Activated CD8-positive, alpha-beta T cell treated with anti-CD3 and anti-CD28 coated beads, Interleukin-2, amount 10 ng/mL, durations not matched to agents 7 days and 5 days (primary cell): ENCODE measurements around the gene IDS. TPM values are rescaled to one million over a fixed set of nuclear protein-coding genes. Genes with fewer than 3 reads are reported as not detected.

Experiments used
- ATAC-seq: fragments of 150-1000 bp; cut with Tn5 transposase; one replicate; pipeline ENCODE4 v1.10.0; 2021; ENCODE audit warnings: moderate library complexity
- CTCF ChIA-PET: fragments of 350-600 bp; sonication (Branson Sonifier 250); formaldehyde crosslinking; loops from one replicate; lab custom pipeline; 2021; ENCODE audit warnings: antibody characterized with exemption; lab: Charles Lee
- POLR2A ChIA-PET: fragments of 350-600 bp; sonication (Branson Sonifier 250); formaldehyde crosslinking; loops from one replicate; lab custom pipeline; 2021; ENCODE audit warnings: antibody characterized with exemption; lab: Charles Lee
- DNase-seq: peaks from one replicate; pipeline ENCODE4 v3.0.0-alpha.2; 2020
- H3K27ac Mint-ChIP-seq: one replicate; pipeline ENCODE4 v1.8.0; 2021; ENCODE audit warnings: mild to moderate bottlenecking, mixed read lengths
- H3K27me3 Mint-ChIP-seq: one replicate; pipeline ENCODE4 v1.8.0; 2021; ENCODE audit warnings: low read depth, mixed read lengths
- H3K36me3 Mint-ChIP-seq: one replicate; pipeline ENCODE4 v1.8.0; 2021; ENCODE audit warnings: low read depth, mixed read lengths
- H3K4me1 Mint-ChIP-seq: one replicate; pipeline ENCODE4 v1.8.0; 2021; ENCODE audit warnings: low read depth, mixed read lengths
- H3K4me3 Mint-ChIP-seq: one replicate; pipeline ENCODE4 v1.8.0; 2021; ENCODE audit warnings: mild to moderate bottlenecking, mixed read lengths
- H3K9me3 Mint-ChIP-seq: one replicate; pipeline ENCODE4 v1.8.0; 2022; ENCODE audit warnings: mixed read lengths; ENCODE audit not compliant: insufficient read depth
- total RNA-seq, 2 experiments: library from RNA; stranded (reverse); gene quantifications; one replicate each; pipeline ENCODE4 v1.2.3, GENCODE V29; 2021

Gene IDS
- total RNA-seq, 2 experiments from 2014 or later = 47.2 to 50.8 TPM

DNA sequence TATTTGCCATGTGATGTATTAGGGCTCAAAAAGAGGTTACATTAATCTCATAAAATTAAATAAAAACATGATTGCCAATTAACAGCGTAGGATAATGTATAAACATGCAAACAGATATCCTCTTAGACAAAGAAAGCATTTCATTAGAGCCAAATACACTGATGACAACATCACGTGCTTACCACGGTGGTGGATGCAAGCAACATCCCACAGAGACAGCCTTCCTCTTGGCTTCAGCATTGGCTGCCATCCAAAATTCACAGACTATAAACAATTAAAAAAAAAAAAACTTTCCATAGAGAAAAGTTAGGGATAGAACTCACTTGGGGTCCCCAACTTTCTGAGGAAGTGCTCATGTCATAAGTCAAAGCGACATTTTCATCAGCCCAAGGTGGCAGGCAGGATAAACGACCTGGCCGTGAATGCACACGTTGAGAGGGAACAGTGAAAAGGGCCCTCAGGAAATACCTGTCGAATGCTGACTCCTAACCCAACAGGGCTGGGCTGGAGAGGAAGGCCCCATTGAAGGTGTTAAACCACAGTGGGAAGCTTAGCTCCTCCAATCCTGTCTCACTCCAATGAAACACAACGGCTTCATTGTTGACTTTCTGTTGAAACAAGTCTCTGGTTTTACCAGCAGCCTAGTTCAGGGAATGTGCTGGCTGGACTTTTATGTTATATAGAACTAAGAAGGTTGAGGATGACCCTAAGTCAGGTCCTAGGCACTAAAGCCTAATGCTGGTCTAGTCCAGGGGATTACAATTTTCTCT, 48.4 kb downstream of the IDS start:
- H3K4me1 Mint-ChIP-seq = no peaks in the 10 kb centered on the region
- no peak overlapping the region for H3K27ac Mint-ChIP-seq
- no peak for ATAC-seq
- no peak for DNase-seq
- no peaks in the 10 kb centered on the region for H3K9me3 Mint-ChIP-seq
- peaks cover 14% of the 10 kb centered on the region for H3K27me3 Mint-ChIP-seq
- H3K36me3 Mint-ChIP-seq = no peaks in the 10 kb centered on the region
- H3K4me3 Mint-ChIP-seq = no peak overlapping the region
- ChIA-PET POLR2A (no interaction called here), CTCF (no interaction called here)

DNA sequence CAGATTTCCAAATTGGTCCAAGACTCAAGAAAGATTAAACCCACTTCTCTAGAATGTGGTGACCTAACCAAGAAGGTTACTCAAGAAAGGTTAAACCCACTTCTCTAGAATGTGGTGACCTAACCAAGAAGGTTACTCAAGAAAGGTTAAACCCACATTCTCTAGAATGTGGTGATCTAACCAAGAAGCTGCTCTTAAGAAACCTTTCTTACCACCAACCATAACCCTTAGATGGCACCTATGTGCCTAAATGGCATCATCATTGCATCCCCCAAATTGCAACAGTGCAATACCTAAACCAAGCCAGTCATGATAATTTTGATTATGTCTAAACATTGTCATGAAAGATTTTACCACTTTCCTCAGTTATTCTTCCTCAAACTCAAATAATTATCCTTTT, 49.2 kb downstream of the IDS start:
- Mint-ChIP-seq H3K27me3 (peaks cover 12% of the 10 kb centered on the region), H3K9me3 (no peaks in the 10 kb centered on the region), H3K27ac (no peak overlapping the region), H3K4me1 (no peaks in the 10 kb centered on the region), H3K36me3 (no peaks in the 10 kb centered on the region), H3K4me3 (no peak overlapping the region)
- DNase-seq (no peak), ATAC-seq (no peak)
- ChIA-PET CTCF (no interaction called here), POLR2A (no interaction called here)

GRCh38 chrX:149453906-149454822, 50.9 kb downstream of the IDS start:
- no peaks in the 10 kb centered on the region for H3K9me3 Mint-ChIP-seq
- peaks cover 1% of the 10 kb centered on the region for H3K27me3 Mint-ChIP-seq
- DNase-seq = no peak
- no peak for ATAC-seq
- no peak overlapping the region for H3K4me3 Mint-ChIP-seq
- ChIA-PET POLR2A (no interaction called here), CTCF (no interaction called here)
- H3K27ac Mint-ChIP-seq = no peak overlapping the region
- no peaks in the 10 kb centered on the region for H3K36me3 Mint-ChIP-seq
- no peaks in the 10 kb centered on the region for H3K4me1 Mint-ChIP-seq

- H3K9me3 Mint-ChIP-seq = no peaks in the 10 kb centered on the region
- DNase-seq (no peak), ATAC-seq (no peak)
- no peak overlapping the region for H3K27ac Mint-ChIP-seq
- no peak overlapping the region for H3K4me3 Mint-ChIP-seq
- no peaks in the 10 kb centered on the region for H3K27me3 Mint-ChIP-seq
- H3K4me1 Mint-ChIP-seq = no peaks in the 10 kb centered on the region
- POLR2A ChIA-PET = no interaction called here
- no peaks in the 10 kb centered on the region for H3K36me3 Mint-ChIP-seq
- CTCF ChIA-PET = no interaction called here
These were observed 52.1 kb downstream of the IDS start for GRCh38 chrX:149453030-149453429.

GRCh38 chrX:149433451-149433850, 71.7 kb downstream of the IDS start:
- Mint-ChIP-seq H3K9me3 (no peaks in the 10 kb centered on the region), H3K27ac (no peak overlapping the region), H3K36me3 (no peaks in the 10 kb centered on the region), H3K27me3 (no peaks in the 10 kb centered on the region), H3K4me3 (no peak overlapping the region), H3K4me1 (no peaks in the 10 kb centered on the region)
- ChIA-PET CTCF (no interaction called here), POLR2A (no interaction called here)
- no peak for ATAC-seq
- no peak for DNase-seq

- DNase-seq (no peak), ATAC-seq (no peak)
- POLR2A ChIA-PET = no interaction called here
- Mint-ChIP-seq H3K27me3 (no peaks in the 10 kb centered on the region), H3K9me3 (no peaks in the 10 kb centered on the region), H3K4me1 (no peaks in the 10 kb centered on the region), H3K36me3 (no peaks in the 10 kb centered on the region), H3K4me3 (no peak overlapping the region), H3K27ac (no peak overlapping the region)
- CTCF ChIA-PET = no interaction called here
These were observed 72.1 kb downstream of the IDS start for GRCh38 chrX:149433051-149433450.

Other genes with a start within 250 kb of the IDS start
- 10 to 100 TPM; 45.2 to 46.5 TPM for gene EOLA1, start 35.7 kb upstream of the IDS start, total RNA-seq
- gene HSFX3, start 44.6 kb upstream of the IDS start, total RNA-seq = not detected
- gene MAGEA9B, start 82.2 kb upstream of the IDS start, total RNA-seq = not detected
- gene HSFX2, start 90.0 kb upstream of the IDS start, total RNA-seq = not detected
- 10 to 100 TPM; 15.7 to 15.9 TPM for gene TMEM185A, start 126.5 kb upstream of the IDS start, total RNA-seq
- not detected for gene MAGEA11, start 206.8 kb upstream of the IDS start, total RNA-seq